Tibial artery (tissue), 4 donors: ENCODE measurements around the gene CSTPP1.

Experiments
- DNase-seq, 2 donors: peaks; one replicate each; pipeline ENCODE4 v3.0.0-alpha.2; 2019
- H3K27ac ChIP-seq, 2 donors: fragments of 200-600 bp; sonication (generic) in 1 of 2; 1 replicate in 1 of 2; 2 replicates in 1 of 2; pipeline ENCODE4 v1.5.1; 2018 to 2019; ENCODE audit warnings: mild to moderate bottlenecking in 1 of 2
- H3K27me3 ChIP-seq, 2 donors: fragments of 200-600 bp; sonication (generic) in 1 of 2; one replicate each; pipeline versions ENCODE4 v1.5.1 to v1.6.0; 2016 to 2019
- H3K36me3 ChIP-seq, 3 donors: fragments of 200-600 bp; sonication (generic) in 2 of 3; one replicate each; pipeline ENCODE4 v1.5.1; 2016 to 2019; ENCODE audit warnings: mild to moderate bottlenecking in 2 of 3
- H3K4me1 ChIP-seq, 4 donors: fragments of 200-600 bp; sonication (generic) in 2 of 4; 1 replicate in 3 of 4; 2 replicates in 1 of 4; pipeline ENCODE4 v1.5.1; 2016 to 2019
- H3K4me3 ChIP-seq, 2 donors: fragments of 200-600 bp; sonication (generic) in 1 of 2; 1 replicate in 1 of 2; 2 replicates in 1 of 2; pipeline ENCODE4 v1.5.1; 2018 to 2019; ENCODE audit warnings: mild to moderate bottlenecking in 2 of 2
- H3K9me3 ChIP-seq, 3 donors: fragments of 200-600 bp; sonication (generic) in 1 of 3; one replicate each; pipeline ENCODE4 v1.5.1; 2016 to 2019
- intact Hi-C: fragments of 100-400 bp; cut with DNase I; formaldehyde crosslinking; loops from one replicate; pipeline ENCODE4 v1.15.0; 2023; ENCODE audit warnings: low total_unique reads
- TF ChIP-seq, protein P1 (sequence below), 2 experiments: fragments of 200-600 bp in 1 of 2; fragments of 450-650 bp in 1 of 2; IDR thresholded peaks; one replicate each; pipeline ENCODE4 v1.5.1; 2017 to 2019; ENCODE audit warnings: antibody characterized with exemption in 2 of 2, mild to moderate bottlenecking in 1 of 2, moderate library complexity in 1 of 2

CSTPP1 gene

DNA sequence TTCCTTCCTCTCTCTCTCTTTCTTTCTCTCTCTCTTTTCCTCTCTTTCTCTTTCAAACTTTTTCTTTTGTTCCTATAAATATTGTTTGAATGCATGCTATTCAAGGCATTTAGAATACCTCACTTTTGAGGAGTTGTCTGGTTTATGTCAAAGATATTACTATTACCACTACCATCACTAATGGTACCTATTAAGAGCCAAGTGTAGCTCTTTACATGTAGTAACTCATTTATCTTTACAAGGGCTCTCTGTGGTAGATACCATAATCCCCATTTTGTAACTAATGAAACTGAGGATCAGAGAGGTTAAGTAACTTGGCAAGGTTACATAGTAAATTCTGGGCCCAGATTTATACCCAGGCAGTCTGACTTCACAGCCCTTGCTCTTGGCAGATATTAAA is 116.0 kb downstream of the CSTPP1 start:
- no peak overlapping the region for H3K4me3 ChIP-seq
- intact Hi-C loops, result no loop called here

DNA sequence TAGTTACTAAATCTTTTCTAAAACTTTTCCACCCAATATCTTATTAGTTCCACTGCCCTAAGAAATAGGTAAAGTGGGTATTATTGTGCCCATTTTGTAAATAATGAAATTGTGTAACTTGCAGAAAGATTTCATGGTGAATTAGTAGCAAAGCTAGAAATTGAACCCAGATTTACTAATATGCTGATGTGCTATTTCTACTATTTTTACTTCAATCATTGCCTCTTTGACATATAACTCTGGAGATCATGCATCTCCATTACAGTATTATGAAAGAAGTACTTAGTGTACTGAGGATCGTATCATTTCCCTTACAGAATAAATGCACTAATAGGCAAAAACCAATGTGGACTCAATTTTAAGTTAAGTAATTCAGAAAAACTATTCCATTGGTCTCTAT is 119.0 kb downstream of the CSTPP1 start:
- Histone ChIP-seq H3K27me3 (no peaks in the 10 kb centered on the region), H3K9me3 (peaks cover 0 to 3% (median 0%) of the 10 kb centered on the region in 3 donors), H3K4me3 (no peak overlapping the region), H3K36me3 (peaks cover 0 to 11% (median 0%) of the 10 kb centered on the region in 3 donors), H3K27ac (no peak overlapping the region), H3K4me1 (peaks cover 0 to 7% (median 0%) of the 10 kb centered on the region in 4 donors)
- no peak for DNase-seq
- intact Hi-C loops, result no loop called here
- TF ChIP-seq, protein P1, sequence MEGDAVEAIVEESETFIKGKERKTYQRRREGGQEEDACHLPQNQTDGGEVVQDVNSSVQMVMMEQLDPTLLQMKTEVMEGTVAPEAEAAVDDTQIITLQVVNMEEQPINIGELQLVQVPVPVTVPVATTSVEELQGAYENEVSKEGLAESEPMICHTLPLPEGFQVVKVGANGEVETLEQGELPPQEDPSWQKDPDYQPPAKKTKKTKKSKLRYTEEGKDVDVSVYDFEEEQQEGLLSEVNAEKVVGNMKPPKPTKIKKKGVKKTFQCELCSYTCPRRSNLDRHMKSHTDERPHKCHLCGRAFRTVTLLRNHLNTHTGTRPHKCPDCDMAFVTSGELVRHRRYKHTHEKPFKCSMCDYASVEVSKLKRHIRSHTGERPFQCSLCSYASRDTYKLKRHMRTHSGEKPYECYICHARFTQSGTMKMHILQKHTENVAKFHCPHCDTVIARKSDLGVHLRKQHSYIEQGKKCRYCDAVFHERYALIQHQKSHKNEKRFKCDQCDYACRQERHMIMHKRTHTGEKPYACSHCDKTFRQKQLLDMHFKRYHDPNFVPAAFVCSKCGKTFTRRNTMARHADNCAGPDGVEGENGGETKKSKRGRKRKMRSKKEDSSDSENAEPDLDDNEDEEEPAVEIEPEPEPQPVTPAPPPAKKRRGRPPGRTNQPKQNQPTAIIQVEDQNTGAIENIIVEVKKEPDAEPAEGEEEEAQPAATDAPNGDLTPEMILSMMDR (IDR thresholded peaks at IDR 0.05), result no peak

More for the DNA sequence above, 116.0 kb downstream of the CSTPP1 start:
- H3K27me3 ChIP-seq, result no peaks in the 10 kb centered on the region
- no peak overlapping the region for H3K27ac ChIP-seq
- H3K36me3 ChIP-seq, result peaks cover 0 to 6% (median 0%) of the 10 kb centered on the region in 3 donors
- TF ChIP-seq, protein P1 (IDR thresholded peaks at IDR 0.05), result no peak
- DNase-seq, result no peak
- H3K4me1 ChIP-seq, result peaks cover 0 to 7% (median 0%) of the 10 kb centered on the region in 4 donors
- peaks cover 0 to 3% (median 0%) of the 10 kb centered on the region in 3 donors for H3K9me3 ChIP-seq

DNA sequence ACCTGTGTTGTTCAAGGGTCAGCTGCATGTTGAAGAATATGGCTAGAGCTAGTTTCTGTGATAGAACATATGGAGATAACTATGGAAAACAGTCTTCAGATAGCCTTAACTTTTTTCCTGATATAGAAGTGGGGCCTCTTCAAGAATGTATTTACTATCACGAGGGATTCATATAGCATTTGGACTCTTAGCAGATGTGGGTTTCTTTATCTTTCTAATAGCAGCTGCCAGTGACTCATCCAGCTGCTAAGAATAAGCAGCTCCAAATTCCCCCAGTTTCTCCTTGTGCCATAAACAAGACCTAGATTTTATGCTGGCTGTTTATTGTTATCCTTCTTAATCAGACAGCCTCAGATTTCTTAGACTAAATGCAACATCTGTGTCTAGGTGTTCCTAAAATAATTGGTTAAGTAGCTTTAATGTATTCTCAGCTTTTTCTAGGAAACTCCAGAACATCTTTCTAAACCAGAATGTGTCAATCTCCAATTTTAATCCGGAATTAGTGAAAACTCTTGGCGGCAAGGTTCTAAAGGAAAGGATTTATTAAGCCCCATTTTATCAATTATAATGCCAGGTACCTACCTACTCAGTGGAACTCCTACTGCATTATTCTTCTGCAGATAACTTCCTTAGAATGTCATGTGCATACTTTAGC is 119.8 kb downstream of the CSTPP1 start:
- H3K27me3 ChIP-seq, result no peaks in the 10 kb centered on the region
- H3K27ac ChIP-seq, result no peak overlapping the region
- peaks cover 0 to 11% (median 0%) of the 10 kb centered on the region in 3 donors for H3K36me3 ChIP-seq
- intact Hi-C loops, result no loop called here
- H3K4me1 ChIP-seq, result peaks cover 0 to 2% (median 0%) of the 10 kb centered on the region in 4 donors
- no peak overlapping the region for H3K4me3 ChIP-seq
- peaks cover 0 to 3% (median 0%) of the 10 kb centered on the region in 3 donors for H3K9me3 ChIP-seq
- TF ChIP-seq, protein P1 (IDR thresholded peaks at IDR 0.05), result no peak
- DNase-seq, result no peak

DNA sequence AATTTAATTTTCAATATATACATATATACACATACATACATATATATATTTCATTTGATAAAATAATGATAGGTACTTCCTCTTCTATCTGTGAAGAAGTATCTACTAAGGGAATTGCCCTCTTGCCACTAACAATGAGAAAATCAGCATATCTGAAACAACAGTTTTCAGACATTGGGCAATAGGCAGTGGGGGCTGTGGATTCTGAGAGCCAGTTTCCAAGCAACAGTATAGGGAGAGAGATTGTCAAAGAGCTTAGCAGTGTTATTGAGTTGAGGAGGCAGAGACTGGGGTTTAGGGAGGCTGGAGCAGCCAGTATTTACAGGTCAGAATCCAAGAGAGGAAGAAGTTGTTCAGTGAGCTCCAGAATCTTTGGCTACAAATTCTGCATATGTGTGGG is 120.8 kb downstream of the CSTPP1 start:
- no peaks in the 10 kb centered on the region for H3K4me1 ChIP-seq
- TF ChIP-seq, protein P1 (IDR thresholded peaks at IDR 0.05), result no peak
- no peak overlapping the region for H3K4me3 ChIP-seq
- no peak for DNase-seq
- H3K36me3 ChIP-seq, result peaks cover 0 to 11% (median 0%) of the 10 kb centered on the region in 3 donors
- H3K27me3 ChIP-seq, result no peaks in the 10 kb centered on the region
- peaks cover 0 to 3% (median 0%) of the 10 kb centered on the region in 3 donors for H3K9me3 ChIP-seq
- no peak overlapping the region for H3K27ac ChIP-seq
- intact Hi-C loops, result no loop called here

DNA sequence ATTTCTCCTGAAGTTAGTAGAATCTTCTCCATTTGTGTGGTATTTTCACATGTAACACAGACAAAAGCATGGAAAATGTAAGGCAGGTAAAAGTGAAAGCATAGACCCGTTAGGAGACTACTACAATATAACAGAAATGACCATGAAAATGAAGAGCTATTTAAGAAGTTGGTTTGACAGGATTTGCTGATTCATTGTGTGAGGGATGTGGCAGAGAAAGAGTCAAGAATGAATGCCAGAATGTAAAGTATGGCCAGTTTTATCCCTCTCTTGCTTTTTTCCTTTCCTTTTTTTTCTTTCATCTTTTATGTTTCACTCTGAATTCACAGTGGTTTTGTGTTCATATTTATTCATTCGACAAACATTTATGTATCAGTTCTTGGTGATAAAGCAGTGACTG is 124.2 kb downstream of the CSTPP1 start:
- Histone ChIP-seq H3K4me1 (no peaks in the 10 kb centered on the region), H3K9me3 (peaks cover 0 to 3% (median 0%) of the 10 kb centered on the region in 3 donors), H3K27me3 (no peaks in the 10 kb centered on the region), H3K27ac (no peak overlapping the region), H3K36me3 (peaks cover 0 to 11% (median 0%) of the 10 kb centered on the region in 3 donors), H3K4me3 (no peak overlapping the region)
- intact Hi-C loops, result no loop called here
- no peak for DNase-seq
- TF ChIP-seq, protein P1 (IDR thresholded peaks at IDR 0.05), result no peak
